NCI-H146 treated with DMSO at 0.1 percent for 48 hours (cell line): ENCODE data around the gene PRPF8.

Experiments
- DNase-seq: peaks from one replicate; lab custom pipeline; 2025; ENCODE audit not compliant: unreplicated experiment; lab: John Stamatoyannopoulos, UW

PRPF8 gene

DNA sequence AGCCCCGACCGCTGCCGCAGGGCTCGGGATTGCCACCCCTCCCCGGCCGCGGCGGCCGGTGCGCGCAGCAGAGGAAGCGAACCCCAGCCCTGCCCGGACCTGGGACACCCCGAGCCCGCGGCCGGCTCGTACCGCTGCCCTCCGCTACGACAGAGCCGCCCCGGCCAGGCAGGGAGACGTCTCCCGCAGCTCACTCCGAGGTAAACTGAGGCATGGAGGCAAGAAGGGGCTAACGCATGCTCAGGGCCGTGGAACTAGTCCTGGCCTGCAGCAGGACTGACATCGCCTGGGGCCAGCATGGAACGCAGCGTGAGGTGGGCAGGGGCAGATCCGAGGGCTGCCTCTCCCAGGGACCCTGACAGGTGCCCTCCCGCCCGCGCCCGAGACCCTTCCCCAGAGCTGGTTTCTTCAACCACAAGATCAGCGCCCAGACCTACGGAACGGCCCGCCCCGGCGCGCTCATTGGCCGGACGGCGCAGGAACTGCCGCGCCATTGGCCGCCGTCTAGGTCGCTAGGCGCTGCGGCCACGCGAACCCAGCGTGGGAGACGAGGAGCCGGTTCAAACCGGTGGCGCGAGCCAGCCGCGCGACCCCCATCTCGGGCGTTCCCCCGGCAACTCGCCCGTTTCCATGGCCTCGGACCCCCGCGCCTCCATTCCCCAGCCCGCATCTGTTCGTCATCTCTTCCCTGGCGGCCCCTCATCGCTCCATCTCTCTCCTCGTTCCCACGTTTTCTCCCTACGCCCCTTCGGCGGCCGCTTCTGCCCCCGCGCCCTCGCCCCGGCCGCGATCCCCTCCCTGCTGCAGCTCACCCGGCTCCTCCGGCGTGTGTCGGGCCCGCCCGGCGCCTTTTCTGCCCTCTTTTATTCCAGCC is 56.4 kb downstream of the PRPF8 start, which contains the start of gene SLC43A2:
TSS of gene SLC43A2 (minus strand) at position 853 of the 874 bp plus-strand sequence. CDS start 960 bp downstream, outside the sequence.
- DNase-seq, result peak; percentile 58

DNA sequence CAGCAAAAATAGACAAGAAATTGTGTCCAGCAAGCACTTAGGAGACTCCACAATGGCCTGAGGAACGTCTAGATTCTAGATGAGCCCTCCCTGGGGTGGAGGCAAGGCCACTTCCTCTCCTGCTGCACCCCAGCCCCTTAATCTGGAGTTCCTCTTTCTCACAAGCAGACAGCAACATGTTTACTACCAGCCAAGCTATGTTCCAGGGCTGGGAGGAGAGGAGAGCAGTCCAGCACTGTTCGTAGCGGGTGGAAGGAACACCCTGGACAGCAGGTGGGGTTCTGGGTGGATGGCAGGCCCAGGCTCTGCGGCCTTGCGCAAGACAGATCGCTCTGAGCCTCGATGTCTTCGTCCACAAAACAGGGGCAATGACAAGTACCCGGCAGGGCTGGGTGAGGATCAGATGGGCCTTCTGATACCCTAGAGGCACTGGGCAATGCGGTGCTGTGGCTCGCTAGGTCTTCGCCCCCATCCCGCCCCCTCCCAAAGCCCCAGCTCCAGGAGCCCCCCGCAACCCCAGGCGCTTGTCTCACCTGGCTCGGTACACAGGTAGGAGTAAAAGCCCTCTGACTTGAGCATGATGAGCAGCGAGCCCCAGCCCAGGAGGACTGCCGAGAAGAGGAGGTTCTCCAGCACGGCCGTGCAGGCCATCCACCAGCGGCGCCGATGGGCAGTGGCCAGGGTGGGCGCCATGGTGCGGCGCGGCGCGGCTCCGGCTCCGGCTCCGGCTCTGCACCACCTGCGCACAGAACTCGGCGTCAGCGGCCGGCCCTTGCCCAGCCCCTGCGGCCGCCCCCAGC is 57.3 kb downstream of the PRPF8 start:
- no peak for DNase-seq

DNA sequence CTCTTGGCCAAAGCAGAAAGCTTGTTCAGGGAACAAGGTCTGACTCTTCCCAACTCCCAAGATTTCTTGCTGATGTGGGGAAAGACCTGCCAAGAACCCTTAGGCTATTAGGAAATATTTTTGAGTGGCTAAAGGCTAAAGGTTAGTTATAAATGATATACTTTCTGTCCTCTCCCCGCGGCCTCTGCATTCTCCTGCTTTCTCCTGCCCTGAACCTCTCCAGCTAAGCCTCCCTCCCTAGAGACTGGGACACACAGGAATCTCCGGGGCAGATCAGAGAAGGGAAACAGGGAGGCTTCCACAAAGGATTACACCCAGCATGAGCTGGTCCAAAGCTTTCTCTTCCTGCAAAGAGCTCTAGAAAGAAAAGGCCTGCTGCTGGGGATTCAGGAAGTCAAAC is 58.3 kb downstream of the PRPF8 start:
- DNase-seq, result no peak

DNA sequence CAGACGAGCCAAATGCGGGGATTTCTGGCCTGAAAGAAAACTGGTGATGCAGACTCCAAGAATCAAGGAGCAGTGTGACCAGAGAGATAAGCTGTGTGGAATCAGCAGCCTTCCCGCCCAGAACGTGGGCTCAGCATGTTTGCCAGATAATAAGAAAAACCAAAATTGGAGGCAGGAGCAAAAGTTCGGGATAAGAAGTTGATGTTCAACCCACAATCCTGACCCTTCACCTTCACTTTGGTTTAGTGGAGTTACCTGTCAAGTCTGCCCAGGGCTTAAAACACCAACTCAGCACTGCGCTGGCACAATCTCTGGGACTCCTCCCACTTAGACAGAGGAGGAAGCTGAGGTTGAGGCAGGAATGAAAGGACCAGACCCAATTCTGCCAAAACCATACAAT is 59.1 kb downstream of the PRPF8 start:
- DNase-seq, result no peak

DNA sequence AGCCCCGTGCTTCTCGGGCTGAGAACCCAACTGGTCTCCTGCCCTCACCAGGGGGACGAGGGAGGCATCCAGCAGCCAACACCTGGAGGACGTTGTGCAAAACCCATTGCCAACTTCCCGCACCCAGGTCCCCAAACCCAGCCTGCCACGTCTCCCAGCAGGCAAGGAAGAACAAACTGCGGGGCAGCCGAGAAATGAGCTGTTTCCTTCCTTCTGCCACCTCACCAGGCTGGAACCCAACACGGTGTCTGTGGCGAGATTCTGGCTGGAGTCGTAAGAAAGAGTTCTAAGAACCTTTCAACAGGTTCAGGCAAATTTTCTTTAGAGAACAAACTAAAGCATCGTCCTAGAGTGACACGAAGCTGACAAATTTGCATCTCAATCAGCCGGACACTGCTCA is 59.6 kb downstream of the PRPF8 start:
- no peak for DNase-seq

DNA sequence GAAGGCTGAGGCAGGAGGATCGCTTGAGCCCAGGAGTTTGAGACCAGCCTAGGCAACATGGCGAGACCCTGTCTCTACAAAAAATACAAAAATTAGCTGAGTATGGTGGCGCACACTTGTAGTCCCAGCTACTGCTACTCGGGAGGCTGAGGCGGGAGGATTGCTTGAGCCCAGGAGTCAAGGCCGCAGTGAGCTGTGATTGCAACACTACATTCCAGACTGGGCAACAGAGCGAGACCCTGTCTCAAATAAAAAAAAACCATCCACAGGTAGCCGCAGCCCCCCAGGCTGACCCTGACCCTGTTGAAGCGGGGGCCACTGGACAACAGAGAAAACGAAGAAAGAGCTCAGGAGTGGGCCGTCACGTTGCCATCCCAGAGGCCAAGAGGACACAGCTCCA is 60.0 kb downstream of the PRPF8 start:
- DNase-seq, result no peak

DNA sequence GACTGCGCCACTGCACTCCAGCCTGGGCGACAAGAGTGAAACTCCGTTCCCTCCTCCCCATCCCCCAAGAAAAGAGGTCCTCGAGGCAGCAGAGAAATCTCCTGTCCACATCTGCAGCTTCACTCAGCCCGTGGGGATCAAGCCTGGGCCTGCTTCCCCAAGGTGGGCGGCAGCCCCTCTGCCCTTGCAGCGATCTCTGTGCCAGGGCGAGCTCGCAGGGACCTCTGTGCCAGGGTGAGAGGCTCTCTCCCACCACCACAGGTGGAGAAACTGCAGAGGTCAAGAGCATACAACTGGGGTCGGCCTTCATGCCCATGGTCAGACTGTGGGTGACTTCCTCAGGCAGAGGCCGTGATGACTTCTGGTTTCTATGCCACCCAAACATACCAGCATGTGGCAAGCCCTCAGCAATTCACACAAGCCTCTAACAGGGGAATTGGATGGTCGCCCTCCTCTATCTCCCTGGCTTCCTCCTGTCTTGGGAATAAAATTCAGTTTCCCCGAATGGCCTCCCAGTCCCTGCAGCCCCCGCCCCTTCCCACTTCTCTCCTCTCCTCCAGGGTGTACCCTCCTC is 61.5 kb downstream of the PRPF8 start:
- no peak for DNase-seq

DNA sequence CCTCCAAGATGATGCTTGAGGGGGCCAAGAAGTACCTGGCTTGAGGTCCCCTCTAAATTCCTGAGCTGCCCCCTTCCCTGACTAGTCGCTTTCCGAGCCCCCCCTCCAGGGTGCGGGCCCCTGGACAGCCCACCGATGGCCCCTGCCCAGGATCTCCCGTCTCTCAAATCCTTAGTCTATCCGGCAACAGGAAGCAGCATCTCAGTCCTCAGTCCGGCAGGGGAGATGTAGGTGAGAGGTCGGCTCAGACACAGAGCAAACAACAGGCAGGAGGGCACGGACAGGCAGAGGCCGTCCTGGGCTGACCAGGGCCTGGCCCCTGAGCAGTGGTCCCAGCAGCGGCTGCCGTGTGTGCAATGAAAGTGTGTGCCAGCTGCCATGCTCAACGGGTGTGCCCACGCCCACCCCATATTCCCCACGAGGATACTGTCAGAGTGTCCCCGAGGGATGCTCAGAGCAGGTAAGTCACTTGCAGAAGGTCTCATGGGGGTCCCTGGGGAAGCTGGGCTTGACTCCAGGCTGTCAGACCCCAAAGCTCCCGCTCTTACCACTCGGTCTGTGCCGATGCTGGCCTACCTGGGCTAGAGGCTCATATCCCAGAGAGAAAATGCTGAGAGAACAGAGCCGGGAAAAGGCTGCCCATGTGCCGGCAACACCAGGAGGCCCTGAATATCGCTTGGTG is 63.3 kb downstream of the PRPF8 start:
- no peak for DNase-seq

DNA sequence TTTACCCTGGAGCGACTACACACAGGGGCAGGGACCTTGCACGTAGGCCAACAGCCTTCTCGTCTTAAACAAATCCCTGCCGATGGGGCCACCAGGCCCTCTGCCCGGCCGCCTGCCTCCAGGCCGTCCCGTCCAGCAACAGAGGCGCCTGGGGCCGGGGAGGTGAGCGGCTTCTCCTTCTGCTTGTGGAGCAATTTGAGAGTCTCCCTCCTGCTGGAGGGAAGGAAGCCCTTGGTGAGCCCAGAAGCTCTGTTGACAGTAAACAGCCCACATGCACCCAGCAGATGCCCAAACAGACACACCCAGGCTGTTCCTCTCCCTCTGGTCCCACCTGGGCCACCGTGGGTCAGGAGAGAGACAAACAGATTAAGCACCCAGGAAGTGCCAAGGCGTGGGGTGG is 64.2 kb downstream of the PRPF8 start:
- DNase-seq, result no peak

DNA sequence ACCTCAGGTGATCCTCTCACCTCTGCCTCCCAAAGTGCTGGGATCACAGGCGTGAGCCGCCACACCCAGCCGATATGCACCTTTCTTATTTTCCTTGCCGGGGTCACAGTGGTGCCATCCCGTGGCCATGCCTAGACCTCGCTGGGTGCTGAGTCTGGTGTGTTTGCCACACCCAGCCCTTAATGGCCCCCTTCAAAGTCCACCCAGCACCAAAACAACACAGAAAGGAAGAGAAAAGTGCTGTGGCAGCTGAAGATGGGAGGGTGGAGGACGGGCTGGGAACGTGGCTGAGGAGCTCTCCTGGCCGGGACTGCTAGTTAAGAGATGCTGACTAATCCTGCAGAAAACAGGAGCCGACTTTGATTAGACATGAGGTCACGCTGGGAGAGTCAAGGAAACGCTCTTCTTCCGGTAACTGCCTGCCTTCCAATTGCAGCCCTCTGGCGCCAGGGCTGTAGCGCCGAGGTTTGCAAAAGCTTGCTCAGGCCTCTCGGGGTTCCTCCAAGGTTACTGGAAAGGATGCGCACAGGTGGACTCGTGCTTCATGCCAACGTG is 67.0 kb downstream of the PRPF8 start:
- no peak for DNase-seq

DNA sequence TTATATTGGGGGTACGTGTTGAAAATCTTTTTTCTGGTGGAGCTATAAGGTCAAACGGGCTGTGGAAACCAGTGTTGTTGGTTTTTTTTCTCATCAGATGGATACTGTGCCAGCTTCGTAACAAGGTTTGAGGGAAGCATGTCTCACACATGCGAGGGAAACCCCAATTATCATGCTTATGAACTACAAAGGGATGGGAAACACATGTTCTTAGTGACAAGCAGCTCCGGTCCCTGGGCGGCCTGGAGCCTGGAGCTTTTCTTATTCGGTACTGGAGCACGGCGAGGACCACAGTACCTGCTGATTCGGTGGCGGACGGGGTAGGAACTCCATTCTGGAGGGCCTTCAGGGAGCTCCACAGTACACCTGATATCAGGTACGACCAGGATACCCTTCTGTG is 68.6 kb downstream of the PRPF8 start:
- no peak for DNase-seq

DNA sequence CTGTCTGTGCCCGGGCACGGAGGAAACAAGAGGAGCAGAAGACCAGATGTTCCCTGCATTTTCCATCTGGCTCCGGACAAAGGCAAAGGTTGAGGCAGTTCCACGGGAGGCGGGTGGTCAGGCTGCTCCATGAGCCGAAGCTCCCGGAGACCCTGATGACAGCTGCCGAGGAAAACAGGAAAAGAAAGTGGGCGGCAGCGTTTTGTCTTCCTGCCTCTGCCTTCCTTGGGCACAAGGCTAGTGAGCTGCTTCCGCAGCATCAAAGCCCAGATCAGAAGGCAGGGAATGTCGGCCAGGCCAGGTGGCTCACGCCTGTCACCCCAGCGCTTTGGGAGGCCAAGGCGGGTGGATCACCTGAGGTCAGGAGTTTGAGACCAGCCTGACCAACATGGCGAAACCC is 72.3 kb downstream of the PRPF8 start:
- DNase-seq, result no peak

DNA sequence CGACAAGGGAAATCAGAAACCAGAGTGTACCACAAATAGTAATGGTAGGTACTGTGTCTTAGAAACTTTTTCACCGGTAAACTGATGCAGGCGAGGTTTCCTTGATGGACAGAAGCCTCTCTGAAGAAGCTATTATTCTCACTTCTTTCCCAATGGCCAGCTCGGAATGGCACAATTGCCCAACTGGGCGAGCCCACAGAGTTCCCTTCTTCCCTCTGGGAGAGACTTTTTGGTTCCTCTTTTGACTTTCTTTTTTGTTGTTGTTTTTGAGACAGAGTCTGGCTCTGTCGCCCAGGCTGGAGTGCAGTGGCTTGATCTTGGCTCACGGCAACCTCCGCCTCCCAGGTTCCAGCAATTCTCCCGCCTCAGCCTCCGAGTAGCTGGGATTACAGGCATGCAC is 73.0 kb downstream of the PRPF8 start:
- no peak for DNase-seq

DNA sequence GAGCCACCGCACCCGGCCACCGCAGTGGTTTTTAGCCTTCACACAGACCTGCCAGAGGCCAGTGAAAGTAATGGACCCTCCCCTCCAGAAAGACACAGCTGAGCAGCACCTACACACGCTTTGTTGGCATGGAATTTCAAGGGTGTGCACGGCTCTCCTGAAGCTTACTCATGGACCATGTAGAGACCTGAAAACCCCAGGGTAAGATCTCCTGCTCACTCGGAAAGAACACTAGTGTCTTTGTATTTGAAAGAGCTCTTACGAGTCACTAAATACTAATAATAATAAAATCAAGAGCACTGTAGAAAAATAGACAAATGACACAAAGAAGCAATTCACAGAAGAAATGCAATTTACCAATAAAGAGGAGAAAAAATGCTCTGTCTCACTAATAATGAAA is 76.0 kb downstream of the PRPF8 start:
- no peak for DNase-seq

DNA sequence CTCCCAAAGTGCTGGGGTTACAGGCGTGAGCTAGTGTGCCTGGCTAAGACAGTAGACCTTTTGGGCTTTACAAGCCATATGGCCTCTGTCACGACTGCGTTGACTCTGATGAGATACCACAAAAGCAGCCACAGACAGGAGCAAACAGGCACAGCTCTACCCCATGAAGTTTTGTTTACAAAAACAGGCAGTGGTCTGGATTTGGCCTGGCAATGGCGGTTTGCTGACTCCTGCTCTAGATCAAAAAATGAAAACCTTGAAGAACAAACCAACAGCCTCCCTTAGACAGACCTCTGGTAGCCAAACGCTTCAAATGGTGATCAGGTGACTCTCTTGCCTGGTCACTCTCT is 76.7 kb downstream of the PRPF8 start:
- no peak for DNase-seq

DNA sequence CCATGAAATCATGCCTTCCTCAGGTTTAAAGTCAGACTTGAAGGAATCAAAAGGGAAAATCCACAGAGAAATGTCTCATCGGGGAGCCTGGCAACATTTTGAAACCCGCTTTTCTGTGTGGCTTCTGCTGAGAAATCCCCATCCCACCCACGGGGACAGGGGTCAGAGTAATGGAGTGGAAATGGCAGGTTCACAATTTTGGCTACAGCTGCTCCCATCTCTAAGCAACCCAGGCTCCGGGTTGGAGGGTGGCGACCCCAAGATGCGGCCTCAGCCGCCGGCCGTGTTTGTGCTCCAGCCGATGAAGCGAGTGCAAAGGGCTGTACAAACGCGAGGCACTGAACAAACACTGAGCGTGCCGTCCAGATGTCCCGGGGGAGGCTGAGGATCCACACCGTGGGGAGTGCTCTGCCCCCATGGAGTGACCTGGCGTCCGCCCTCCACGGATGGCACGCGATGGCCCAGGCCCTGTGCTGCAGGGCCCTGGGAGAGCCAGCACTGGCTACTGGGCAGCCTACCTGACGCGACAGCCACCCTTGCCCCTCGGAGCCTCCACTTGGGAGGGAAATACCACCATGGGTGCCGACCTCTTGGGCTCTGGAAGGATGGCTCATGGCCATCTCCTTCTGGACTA is 78.2 kb downstream of the PRPF8 start:
- DNase-seq, result peak; percentile 3

DNA sequence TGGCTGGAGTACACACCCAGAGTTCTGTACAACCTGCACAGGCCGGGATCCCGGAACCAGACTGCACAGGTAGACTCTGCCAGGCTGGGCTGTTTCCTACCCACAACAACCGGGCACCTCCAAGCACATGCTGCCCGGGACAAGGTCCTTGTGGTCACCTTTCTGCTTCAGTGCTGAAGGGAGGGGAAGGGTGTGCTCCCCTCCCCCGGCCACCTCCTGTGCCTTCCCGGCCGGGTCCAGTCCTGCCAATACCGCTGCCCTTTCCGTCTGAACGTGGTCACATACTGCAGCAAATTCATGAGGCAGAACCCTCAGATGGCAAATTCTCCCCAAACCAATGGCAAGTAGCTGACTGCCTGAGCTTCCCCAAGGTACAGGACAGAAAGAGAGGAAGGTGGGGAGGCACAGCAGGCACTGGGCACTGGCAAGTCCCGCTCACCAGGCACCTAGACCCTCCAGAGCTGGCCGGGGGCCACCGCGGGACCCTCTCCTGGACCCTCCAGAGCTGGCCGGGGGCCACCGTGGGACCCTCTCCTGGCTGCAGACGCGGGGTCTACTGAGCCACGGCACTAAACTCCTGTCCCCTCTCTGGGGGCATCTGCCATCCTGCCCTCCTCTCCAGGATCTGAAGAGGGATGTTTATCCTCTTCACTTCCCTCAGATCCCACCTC is 78.9 kb downstream of the PRPF8 start:
- no peak for DNase-seq

DNA sequence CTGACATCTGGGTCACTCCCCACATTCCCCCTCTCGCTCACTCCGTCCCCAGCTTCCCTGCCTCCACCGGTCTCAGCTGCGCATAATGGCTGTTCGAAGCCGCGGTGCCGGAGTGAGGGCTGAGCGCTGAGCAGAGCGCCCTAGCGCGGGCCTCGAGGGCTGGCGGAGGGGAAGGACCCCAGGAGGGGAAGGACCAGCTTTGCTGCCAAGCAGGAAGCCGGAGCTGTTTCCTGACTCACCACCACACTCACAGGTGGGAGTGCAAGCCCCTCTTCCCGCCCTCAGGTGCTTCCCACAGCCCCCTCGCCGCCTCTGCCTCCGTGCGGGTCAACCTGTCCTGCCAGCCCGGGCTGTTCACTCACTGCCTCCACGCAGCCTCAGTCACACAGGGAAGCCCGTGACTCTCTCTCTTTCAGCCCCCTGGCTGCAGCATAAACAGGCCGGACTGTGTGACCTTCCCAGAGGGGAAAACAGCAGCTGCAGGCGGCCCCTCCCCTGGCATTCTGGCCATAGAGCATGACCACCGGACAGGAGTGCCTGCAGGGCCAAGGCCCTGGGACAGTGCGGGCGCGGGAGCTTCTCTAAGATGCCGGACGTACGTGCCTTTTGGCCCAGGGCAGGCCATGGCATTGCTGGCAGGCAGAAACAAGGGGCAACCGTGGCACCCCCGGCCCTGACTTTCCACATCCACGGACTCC is 79.7 kb downstream of the PRPF8 start:
- no peak for DNase-seq

DNA sequence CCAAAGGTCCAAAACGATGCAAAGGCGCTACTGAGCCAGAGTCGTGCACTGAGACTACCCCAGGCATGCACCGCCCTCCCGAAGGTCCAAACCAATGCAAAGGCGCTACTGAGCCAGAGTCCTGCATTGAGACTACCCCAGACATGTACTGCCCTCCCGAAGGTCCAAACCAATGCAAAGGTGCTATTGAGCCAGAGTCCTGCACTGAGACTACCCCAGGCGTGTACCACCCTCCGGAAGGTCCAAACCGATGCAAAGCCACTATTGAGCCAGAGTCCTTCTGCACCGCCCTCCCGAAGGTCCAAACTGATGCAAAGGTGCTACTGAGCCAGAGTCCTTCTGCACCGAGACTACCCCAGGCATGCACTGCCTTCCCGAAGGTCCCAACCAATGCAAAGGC is 83.1 kb downstream of the PRPF8 start:
- no peak for DNase-seq
